GM06990 (cell line): ENCODE data around the gene STAC3.

Experiments used
- DNase-seq: peaks from one replicate; pipeline ENCODE4 v3.0.0-alpha.2; 2011; ENCODE audit not compliant: insufficient read length; ENCODE audit errors: extremely low read depth
- H3K27me3 ChIP-seq: replicated peaks from 2 replicates; pipeline ENCODE4 v1.6.0; 2011; ENCODE audit warnings: low read length; ENCODE audit not compliant: control insufficient read depth, insufficient read depth
- H3K36me3 ChIP-seq: 2 replicates; pipeline ENCODE4 v1.5.1; 2011; ENCODE audit warnings: low read length; ENCODE audit not compliant: control insufficient read depth, insufficient read depth
- H3K4me3 ChIP-seq: replicated peaks from 2 replicates; pipeline ENCODE4 v1.5.1; 2011; ENCODE audit warnings: low read depth, mild to moderate bottlenecking, control low read depth, low read length
- CTCF ChIP-seq: IDR thresholded peaks from 2 replicates; pipeline ENCODE4 v1.5.1; 2011; ENCODE audit warnings: low read length, control low read depth, mild to moderate bottlenecking, inconsistent platforms; ENCODE audit not compliant: insufficient read depth, poor library complexity, severe bottlenecking

Gene STAC3

GRCh38 chr12:57233357-57234232 is 17.4 kb downstream of the STAC3 start:
- TF ChIP-seq CTCF = no peak
- H3K4me3 ChIP-seq = no peak overlapping the region
- no peaks in the 10 kb centered on the region; the same call in 1 of the 2 replicates for H3K27me3 ChIP-seq
- DNase-seq = no peak
- peaks cover 31% of the 10 kb centered on the region for H3K36me3 ChIP-seq

- TF ChIP-seq CTCF = no peak
- Histone ChIP-seq H3K4me3 (no peak overlapping the region), H3K36me3 (peaks cover 31% of the 10 kb centered on the region), H3K27me3 (no peaks in the 10 kb centered on the region; the same call in 1 of the 2 replicates)
- DNase-seq = no peak
These were observed 18.7 kb downstream of the STAC3 start for GRCh38 chr12:57232156-57232756.

- peaks cover 1% of the 10 kb centered on the region; the same call in 1 of the 2 replicates for H3K27me3 ChIP-seq
- no peak for TF ChIP-seq CTCF
- DNase-seq = no peak
- H3K4me3 ChIP-seq = peak overlapping the region; percentile 81
- H3K36me3 ChIP-seq = peaks cover 31% of the 10 kb centered on the region
These were observed 19.5 kb downstream of the STAC3 start for GRCh38 chr12:57231276-57232021.

GRCh38 chr12:57230381-57231155 is 20.4 kb downstream of the STAC3 start:
- H3K4me3 ChIP-seq = peak overlapping the region; percentile 81
- DNase-seq = no peak
- H3K27me3 ChIP-seq = peaks cover 1% of the 10 kb centered on the region; the same call in 1 of the 2 replicates
- no peak for TF ChIP-seq CTCF
- peaks cover 31% of the 10 kb centered on the region for H3K36me3 ChIP-seq
